ENCODE measurements around the gene PITX1. TPM values are rescaled to one million over a fixed set of nuclear protein-coding genes. Genes with fewer than 3 reads are reported as not detected.

Gene PITX1
- total RNA-seq = 0.15 and 0.32 TPM in 2 replicates

GRCh38 chr5:135033901-135034235 is at the start of gene PITX1:
TSS of gene PITX1 (minus strand) at chr5:135034228. CDS start at chr5:135033881, 347 bp downstream.

Other genes with a start within 250 kb of the PITX1 start
- gene C5orf24, start 188.3 kb downstream of the PITX1 start, total RNA-seq = 40.3 and 48.9 TPM in 2 replicates
- 106 and 165 TPM in 2 replicates for gene TXNDC15, start 159.9 kb downstream of the PITX1 start, total RNA-seq
- 3.9 and 5.8 TPM in 2 replicates for gene PCBD2, start 129.1 kb downstream of the PITX1 start, total RNA-seq
- not detected in 2 replicates for gene CATSPER3, start 66.3 kb downstream of the PITX1 start, total RNA-seq

All from epithelial cell of umbilical artery (primary cell).